Measurements from ENCODE around the gene ADNP2.

- TF ChIP-seq, protein P1, sequence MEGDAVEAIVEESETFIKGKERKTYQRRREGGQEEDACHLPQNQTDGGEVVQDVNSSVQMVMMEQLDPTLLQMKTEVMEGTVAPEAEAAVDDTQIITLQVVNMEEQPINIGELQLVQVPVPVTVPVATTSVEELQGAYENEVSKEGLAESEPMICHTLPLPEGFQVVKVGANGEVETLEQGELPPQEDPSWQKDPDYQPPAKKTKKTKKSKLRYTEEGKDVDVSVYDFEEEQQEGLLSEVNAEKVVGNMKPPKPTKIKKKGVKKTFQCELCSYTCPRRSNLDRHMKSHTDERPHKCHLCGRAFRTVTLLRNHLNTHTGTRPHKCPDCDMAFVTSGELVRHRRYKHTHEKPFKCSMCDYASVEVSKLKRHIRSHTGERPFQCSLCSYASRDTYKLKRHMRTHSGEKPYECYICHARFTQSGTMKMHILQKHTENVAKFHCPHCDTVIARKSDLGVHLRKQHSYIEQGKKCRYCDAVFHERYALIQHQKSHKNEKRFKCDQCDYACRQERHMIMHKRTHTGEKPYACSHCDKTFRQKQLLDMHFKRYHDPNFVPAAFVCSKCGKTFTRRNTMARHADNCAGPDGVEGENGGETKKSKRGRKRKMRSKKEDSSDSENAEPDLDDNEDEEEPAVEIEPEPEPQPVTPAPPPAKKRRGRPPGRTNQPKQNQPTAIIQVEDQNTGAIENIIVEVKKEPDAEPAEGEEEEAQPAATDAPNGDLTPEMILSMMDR (IDR thresholded peaks at IDR 0.05; ENCODE audit: low read depth, low read length) = no peak
- TF ChIP-seq EZH2phosphoT487 (IDR thresholded peaks at IDR 0.05; ENCODE audit: low read depth) = no peak
Observed at GRCh38 chr18:80132180-80132812, 23.2 kb downstream of the ADNP2 start.
